Activated CD8-positive, alpha-beta memory T cell treated with anti-CD3 and anti-CD28 coated beads for 4 hours (primary cell): ENCODE data around the gene GCFC2.
A peak's percentile ranks its signal among the peaks of the same experiment; 100 is the strongest.
"Not testable (repeated sequence)": the region's sequence is repeated elsewhere in the genome, so short reads cannot be mapped to it uniquely, and the experiment has no call there.

Source experiments
- DNase-seq, 2 donors: peaks; one replicate each; pipeline ENCODE4 v3.0.0-alpha.2; 2020; ENCODE audit warnings: low read depth in 2 of 2

Gene GCFC2

DNA sequence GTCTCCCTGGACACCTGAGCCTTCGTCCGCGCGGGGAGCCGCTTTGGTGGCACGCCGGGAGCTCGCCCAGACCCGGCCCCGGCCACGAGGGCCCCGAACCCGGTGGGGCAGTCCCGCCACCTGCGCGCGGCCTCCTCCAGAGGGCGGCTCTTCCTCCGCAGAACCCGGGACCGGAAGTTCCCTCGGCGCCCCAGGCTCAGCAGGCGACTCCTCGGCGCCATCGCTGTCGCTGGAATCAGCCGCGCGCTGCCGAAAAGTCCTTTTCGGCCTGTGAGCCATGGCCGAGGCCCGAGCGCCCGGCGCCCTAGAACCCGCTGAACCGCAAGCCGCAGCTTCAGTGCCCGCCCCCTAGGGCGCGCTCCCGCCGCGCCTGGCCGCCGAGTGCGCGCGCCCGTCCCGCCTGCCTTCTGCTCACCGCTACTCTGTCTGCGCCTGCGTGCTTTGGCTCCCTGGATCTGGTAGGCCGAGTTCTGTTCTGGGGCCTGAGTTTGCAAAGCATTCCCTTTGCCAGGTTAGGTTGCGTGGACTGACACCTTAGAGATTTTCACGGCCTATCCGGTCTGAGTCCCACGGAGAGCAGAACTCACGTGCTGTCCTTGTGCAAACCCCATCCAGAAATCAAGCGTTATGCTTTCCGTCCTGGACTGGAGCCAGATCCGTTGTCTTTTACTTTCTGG, at the start of gene GCFC2:
Gene GCFC2 (minus strand): TSS at position 339 of the 677 bp plus-strand sequence. CDS start 60 bp downstream, at position 279.
- peak; percentile 66 to 76 for DNase-seq

DNA sequence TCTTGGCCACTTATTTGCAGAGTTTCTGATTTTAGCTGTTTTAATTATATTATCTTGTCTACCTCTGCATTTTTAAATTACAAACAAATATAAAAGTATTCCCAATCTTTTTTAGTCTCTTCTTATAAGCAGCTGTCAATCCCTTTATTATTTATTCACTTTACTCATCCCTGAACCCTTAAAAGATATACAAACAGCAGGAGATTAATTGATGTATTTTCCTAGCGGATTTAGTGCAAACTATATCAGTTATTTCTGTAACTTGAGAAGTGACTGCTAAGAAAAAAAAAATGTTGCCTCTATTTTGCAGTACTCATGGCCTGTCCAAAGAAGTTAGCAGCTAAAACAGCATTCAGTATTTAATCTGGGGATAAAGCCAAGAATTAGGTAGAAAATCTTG, 42.1 kb upstream of the GCFC2 start:
- DNase-seq = no peak

DNA sequence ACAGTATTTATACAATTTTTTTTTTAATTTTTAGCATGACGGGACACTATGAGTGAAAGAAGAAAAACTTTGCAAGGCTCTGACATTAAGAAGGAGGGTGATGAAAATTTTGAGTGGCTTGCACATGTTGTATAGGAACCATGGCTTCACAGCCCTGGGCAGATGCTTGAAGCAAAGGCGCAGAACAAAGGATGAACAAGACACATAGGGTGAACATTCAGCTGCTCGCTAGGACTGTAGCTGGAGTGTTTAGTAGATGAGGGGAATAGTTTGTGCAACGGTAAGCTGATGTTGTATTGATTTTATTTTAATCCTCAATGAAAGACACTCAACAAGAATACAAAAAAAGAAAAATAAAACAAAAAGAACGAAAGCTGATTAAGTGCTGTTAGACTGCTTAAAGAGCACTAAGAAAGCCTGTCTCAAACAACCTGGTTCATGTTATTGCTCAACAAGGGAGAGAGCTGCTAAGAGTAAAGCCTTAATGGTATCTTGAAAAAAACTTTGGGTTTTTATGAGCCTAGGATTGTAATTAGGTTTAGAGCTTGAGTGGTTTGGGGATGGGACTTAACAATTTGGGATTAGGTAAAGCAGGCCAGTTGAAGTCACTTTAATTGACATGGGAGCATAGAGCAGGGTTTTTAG, 41.2 kb upstream of the GCFC2 start:
- no peak for DNase-seq

DNA sequence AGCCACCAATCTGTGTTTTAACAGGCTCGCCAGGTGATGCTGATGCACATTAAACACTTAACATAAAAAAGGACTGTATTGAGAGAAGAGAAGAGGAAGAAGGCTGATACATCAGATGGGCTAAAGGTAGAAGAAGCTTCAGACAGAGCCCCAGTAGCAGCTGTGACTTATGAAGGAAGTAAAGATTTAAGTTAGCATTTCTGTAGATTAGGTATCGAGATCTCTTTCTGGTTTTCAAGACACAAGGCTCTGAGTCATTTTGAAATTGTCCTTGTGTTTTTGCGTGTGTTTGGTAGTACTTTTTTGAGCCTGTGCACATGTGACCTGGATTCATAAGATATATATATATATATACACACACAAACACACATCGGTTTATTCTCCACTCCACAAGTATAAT, 40.6 kb upstream of the GCFC2 start:
- DNase-seq = no peak

DNA sequence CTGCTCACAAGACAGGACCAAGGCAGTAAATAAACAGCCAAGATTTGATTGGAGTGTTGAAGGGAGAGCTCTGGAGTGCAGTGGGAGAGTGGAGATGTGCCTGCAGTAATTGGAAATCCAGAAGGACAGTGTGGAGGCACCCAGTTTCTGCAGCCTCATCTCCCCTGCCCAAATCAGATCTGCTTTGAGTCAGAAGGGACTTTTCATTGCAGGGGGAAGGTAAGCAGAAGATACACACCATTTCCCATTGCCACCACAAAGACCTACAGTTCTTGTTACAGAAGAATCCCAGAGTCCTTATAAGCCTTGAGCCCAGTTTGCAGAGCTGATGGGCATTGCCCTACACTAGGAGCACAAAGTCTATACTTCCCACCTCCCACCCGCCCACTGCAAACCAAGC, 27.2 kb upstream of the GCFC2 start:
- DNase-seq = no peak

DNA sequence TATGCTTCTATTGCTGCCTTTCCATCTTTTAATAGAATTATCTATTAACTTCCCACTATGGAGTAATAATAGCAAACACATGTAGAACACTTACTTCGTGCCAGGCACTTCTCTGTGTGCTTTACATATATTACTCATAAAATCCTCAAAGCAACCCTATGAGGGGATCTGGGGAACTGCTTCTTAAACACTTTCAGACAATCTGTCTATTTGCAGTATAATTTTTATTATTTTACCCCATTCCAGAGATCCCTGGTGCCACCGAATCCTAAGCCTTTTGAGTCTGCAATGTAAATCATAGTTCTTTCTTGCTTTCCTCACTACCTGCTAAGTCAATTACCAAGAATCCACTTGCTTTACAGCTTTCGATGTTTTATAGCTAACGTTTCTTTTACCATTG, 25.6 kb upstream of the GCFC2 start:
- no peak for DNase-seq

DNA sequence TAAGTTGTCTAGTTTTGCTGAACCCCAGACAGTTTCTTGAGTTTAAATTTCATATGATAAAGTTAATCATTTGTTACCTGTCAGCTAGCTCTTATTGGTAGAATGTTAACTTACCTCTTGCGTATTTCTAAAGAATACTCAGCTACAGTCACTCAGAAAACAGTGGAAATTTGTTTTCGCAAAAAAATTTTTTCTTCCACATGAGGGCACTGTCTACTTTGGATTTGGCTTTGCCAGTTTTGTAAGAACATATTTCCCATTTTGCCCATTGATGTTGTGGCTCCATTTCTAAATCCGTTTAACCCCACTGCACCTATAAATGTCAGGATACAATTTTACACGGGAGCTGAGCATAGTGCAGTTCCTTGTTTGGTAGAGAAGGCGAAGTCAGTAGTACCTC, 19.1 kb upstream of the GCFC2 start:
- DNase-seq = no peak

DNA sequence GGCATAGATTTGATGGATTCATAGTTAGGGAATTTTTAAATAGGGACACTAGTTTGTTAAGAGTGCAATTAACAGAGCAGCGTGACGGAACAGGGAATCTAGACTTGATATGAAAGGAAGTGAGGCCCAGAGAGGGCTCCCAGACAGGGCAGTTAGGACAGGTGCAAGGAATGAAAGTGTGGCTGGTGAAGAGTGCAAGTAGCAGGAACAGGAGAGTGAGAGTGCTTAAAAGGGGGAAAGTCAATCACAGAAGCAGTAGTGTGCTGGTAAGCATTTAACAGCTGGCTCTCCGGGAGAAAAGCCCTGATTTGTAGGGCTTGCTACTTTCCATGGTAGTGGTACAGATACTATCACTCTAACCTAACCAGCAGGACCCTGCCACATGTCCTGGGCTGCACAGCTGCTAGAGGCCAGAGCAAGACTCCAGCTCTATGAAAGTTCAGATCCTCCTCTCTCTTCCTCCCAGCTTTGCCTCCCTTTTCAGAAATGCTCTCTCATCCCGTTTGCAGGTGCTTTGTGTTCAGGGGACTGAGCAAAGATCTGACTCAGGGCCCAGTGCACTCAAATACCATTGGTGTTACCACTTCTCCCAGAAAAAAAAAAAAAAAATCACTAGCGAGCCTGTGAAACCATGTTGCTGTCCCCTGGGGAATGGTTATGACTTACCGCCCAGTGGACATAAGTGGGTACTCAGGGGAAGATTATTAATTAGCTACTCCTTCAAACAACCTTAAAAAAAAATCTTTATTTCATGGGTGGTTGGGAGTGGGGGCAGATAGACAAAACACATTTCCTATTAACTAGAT, 18.1 kb upstream of the GCFC2 start:
- no peak for DNase-seq

DNA sequence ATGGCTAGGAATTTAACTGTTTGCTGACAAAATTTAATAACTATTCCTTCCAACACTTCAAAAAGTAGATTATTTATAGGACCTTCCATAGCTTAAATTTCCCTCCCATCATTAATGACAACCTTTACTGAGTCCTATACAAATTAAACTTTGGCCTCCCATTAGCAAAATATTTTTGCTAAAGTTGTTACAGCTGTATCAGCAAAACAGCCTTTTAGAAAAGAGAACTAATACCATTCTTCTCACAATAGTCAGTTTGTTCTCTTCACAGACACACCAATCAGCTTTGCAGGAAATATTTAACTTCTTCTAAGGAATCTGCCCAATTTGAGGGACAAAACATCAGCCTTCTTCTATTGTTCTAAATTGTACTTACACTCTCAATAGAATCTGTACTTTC, 12.0 kb upstream of the GCFC2 start:
- DNase-seq = no peak

DNA sequence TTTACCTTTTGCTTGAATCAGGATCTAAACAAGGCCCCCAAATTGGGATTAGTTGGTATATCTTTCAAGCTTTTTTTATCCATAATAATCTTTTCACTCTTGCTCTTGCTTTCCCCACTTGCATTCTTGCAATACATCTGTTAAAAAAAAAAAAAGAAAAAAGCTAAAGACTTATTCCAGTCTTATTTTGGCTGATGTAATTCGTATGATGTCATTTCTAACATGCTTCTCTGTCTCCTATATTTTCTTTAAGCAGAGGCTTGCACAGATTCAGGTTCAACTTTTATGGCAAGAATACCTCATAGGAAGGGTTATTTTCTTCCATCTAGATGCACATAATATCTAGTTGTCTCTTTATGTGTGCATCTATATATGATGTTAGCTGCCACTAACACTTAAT, 9.8 kb upstream of the GCFC2 start:
- DNase-seq = no peak

DNA sequence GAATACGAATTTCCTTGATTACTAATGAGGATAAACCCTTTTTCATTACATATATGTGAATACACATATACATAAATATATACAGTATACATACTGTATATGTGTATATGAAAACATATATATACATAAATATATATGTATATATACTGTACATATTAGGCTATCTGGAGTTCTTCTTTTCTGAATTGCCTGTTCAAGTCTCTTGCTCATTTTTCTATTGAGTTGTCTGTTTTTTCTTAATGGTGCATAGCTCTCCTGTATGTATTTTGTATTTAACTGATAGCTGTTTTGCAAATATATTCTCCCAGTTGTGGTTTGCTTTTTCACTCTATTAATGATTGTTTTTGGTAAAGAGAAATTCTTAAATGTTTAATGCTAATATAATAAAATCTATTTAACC, 8.9 kb upstream of the GCFC2 start:
- DNase-seq = no peak

DNA sequence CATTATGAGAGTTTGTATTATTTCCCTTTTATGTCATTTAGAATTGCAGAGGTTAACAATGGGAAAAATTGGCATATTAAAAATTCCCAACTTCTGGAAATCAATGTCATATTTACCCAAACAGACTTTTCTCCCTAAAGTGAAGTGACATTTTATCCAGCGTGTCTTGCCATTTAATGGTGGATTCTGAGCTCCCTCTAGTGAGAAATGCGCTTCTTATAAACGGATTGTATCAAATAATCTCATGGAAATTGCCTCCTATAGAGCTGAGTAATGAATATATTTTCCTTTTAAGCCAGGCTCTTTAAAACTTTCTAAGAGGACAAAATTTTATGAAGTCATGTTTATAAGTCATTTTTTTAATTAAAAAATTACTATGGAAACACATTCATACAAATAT, 5.7 kb upstream of the GCFC2 start:
- no peak for DNase-seq

DNA sequence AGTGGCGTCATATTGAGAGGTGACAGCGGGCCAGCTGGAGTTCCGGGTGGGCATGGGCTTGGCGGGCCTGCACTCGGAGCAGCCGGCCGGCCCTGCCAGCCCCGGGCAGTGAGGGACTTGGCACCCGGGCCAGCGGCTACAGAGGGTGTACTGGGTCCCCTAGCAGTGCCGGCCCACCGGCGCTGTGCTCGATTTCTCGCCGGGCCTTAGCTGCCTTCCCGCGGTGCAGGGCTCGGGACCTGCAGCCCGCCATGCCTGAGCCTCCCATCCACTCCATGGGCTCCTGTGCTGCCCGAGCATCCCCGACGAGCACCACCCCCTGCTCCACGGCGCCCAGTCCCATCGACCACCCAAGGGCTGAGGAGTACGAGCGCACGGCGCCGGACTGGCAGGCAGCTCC, 875 bp upstream of the GCFC2 start:
- not testable (repeated sequence) for DNase-seq

DNA sequence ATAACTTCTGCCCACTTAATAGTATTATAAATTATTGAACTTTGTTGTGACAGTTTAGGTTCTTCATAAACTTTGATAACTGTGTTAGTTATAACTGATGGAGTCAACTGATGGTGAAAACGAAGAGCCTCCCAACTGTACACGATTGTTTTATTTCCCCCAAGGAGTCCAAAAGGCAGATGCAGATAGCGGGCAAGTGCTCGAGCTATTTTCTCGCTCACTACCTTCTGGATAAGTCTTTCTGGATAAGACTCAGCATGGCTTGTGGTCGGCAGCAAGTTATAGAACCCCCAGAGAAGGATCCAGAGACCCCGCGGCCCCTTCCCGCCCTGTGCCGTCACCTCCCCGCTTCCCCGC, 517 bp downstream of the GCFC2 start:
- no peak for DNase-seq

DNA sequence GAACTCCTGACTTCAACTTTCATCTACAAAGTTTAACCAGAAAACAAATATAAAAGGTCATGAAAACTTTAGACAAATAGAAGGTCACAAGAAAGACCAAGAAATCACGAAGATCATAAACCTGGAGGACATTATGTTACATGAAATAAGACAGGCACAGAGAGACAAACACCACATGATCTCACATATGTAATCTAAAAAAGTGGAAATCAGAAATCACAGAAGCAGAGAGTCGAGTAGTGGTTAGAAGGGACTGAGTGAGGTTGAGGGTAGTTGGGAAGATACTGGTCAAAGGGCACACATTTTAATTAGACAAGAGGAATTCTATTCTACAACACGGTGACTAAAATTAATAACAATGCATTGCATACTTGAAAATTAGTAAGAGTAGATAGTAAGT, 1.4 kb downstream of the GCFC2 start:
- no peak for DNase-seq

DNA sequence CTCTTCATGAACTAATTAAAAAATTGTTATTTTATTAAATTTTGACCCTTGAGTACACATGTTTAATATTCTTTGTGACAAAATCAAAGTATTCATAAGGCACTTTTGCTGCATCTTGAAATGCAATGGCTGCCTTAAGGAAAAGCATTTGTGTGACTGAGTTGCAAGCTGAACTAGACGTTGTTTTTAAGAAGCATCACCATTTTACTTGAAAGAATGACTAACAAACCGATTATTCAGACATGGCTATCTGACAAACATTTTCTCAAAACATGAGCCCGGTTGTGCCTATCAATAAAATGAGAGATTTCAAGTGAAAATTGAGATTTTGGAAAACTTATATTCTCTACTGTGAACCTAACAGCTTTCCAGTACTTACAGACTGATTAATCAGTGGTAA, 2.8 kb downstream of the GCFC2 start:
- no peak for DNase-seq

DNA sequence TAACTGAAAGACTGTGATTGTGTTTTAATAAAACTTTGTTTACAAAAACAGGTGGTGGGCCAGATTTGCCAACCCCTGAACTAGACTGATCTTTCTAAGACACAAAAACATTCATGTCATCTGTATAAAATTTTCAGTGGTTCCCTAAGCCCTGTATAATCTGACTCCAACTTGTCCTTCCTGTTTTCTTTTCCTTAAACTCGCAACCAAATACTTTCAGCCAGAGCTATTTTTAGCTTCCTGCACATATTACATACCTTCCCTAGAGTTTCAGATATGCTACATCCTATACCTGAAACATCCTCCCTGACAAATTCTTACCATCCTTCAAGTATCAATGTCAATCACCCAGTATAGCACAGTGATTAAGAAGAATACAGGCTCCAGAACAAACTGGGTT, 4.8 kb downstream of the GCFC2 start:
- DNase-seq = no peak

DNA sequence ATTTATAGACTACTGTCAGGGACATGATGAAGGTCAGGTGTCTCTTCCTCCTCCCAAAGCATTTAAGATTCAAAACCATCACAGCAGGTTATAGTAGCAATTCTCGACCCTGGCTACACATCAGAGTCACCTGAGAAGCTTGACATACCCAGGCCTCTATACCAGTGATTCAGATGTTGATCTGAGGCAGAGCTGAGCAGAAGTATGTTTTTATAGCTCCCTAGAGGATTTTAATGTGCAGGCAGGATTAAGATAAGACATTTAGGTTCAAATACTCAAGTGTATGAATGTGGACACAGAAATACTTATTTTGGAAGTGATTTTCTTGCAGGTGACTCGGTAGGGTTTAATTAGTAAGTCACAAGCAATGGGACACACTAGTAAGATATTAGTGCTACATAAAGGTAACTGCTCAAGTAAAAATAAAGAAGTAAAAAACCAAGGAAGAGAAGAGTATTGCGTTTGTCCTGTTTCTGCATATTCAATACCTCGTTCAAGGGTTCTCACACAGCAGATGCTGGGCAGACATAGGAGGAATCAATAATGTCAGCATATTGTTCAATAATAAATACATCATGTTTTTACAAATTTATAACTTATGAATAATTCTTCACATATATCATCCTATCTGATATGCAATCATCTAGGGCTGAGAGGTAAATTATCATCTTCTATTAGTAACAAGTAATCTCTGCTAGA, 7.0 kb downstream of the GCFC2 start:
- no peak for DNase-seq

DNA sequence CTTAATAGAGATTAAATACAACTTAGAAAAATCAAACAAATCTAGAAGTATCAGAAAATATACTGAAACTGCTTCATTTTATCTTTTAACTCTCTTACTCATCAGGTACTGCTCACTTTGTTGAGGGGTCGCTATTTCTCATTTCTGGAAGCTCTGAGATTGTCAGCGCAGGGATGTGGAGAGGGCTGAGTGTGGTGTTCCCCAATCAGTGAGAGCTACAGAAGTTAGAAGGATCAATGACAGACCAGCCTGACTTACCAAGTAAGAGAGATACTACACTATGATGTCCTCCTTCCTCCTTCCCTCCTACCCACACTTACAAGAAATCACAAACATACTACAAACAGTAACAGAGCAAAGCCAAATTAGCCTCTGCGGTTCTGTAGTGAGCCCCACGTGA, 8.1 kb downstream of the GCFC2 start:
- DNase-seq = no peak

DNA sequence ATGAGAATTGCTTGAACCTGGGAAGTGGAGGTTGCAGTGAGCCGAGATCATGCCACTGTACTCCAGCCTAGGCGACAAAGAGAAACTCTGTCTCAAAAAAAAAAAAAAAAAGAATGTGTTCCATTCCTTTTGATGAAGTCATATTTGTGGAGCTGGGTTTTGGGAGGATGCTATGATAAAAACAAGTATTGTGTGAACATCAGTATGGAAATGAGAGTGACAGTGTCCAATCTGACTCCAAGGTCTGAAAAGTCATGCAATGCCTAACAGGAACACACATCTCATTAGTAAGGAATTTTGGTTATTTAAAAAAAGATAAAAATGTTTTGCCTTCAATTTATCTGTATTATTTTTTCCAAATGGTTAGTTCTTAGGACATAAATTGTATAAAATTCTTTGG, 11.8 kb downstream of the GCFC2 start:
- no peak for DNase-seq

DNA sequence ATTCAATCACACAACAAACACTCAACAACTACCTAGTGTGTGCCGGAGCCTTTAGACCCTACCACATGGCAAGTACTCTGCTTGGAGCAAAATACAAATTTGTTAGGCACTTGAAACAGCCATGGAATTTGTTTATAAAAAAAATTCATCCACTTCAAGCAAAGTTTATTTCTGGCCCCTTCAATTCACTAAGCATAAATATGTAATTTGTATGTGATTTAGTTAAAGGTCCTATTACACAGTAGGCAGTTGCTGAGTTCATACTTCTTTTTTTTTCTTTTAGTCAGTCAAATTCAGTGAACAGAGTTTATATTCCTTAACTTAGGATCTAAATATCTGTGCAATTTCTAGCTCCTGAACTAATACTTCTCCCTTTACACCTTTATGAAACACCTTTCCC, 22.5 kb downstream of the GCFC2 start:
- DNase-seq = no peak

DNA sequence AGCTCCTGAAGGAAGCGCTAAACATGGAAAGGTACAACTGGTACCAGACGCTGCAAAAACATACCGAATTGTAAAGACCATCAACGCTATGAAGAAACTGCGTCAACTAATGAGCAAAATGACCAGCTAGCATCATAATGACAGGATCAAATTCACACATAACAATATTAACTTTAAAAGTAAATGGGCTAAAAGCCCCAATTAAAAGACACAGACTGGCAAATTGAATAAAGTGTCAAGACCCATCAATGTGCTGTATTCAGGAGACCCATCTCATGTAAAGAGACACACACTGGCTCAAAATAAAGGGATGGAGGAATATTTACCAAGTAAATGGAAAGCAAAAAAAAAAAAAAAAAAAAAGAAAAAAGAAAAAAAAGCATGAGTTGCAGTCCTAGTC, 27.3 kb downstream of the GCFC2 start:
- DNase-seq = not testable (repeated sequence)

DNA sequence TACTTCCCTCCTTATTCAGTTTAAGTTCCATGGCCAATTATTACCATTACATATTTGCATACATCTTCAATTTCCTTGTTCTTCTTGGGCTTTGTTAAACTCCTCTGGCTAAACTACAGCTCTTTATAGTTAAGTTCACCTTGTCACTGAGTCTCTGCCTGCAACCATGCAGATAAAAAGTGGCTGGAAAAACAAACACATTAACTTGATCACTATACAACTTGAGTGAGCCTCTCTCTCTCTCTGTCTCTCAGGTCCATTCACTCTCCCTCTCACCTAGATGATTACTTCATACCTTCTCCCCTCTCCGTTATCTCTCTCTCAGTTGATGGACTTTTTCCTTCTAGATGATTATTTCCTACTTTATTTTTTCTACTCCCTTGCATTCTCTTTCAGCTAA, 30.3 kb downstream of the GCFC2 start:
- no peak for DNase-seq
